ENCODE data around the gene MPIG6B.

MPIG6B gene

GRCh38 chr6:31691078-31691463 lies 32.1 kb upstream of the MPIG6B start:
- no peak for TF ChIP-seq CTCF (IDR thresholded peaks at IDR 0.05; ENCODE audit: insufficient read depth, missing control alignments)
- no peak for FAIRE-seq

GRCh38 chr6:31691564-31692108 lies 31.5 kb upstream of the MPIG6B start:
- no peak for TF ChIP-seq CTCF (IDR thresholded peaks at IDR 0.05; ENCODE audit: insufficient read depth, missing control alignments)
- no peak for DNase-seq (ENCODE audit: insufficient read length, low spot score)
- no peak for FAIRE-seq

More at GRCh38 chr6:31691078-31691463, 32.1 kb upstream of the MPIG6B start:
- no peak for DNase-seq (ENCODE audit: insufficient read length, low spot score)

- TF ChIP-seq CTCF (IDR thresholded peaks at IDR 0.05; ENCODE audit: insufficient read depth, missing control alignments), result no peak
- no peak for FAIRE-seq
- DNase-seq (ENCODE audit: insufficient read length, low spot score), result no peak
Measured at GRCh38 chr6:31692353-31692752, 30.8 kb upstream of the MPIG6B start.

GRCh38 chr6:31692886-31693285 lies 30.3 kb upstream of the MPIG6B start:
- no peak for TF ChIP-seq CTCF (IDR thresholded peaks at IDR 0.05; ENCODE audit: insufficient read depth, missing control alignments)
- DNase-seq (ENCODE audit: insufficient read length, low spot score), result no peak
- FAIRE-seq, result no peak

GRCh38 chr6:31693535-31693934 lies 29.6 kb upstream of the MPIG6B start:
- TF ChIP-seq CTCF (IDR thresholded peaks at IDR 0.05; ENCODE audit: insufficient read depth, missing control alignments), result no peak
- FAIRE-seq, result no peak
- no peak for DNase-seq (ENCODE audit: insufficient read length, low spot score)

GRCh38 chr6:31697555-31697954 lies 25.6 kb upstream of the MPIG6B start:
- no peak for FAIRE-seq
- no peak for DNase-seq (ENCODE audit: insufficient read length, low spot score)
- TF ChIP-seq CTCF (IDR thresholded peaks at IDR 0.05; ENCODE audit: insufficient read depth, missing control alignments), result no peak

GRCh38 chr6:31700740-31701401 lies 22.3 kb upstream of the MPIG6B start:
- FAIRE-seq (no peak), DNase-seq (ENCODE audit: insufficient read length, low spot score) (no peak)
- TF ChIP-seq CTCF (IDR thresholded peaks at IDR 0.05; ENCODE audit: insufficient read depth, missing control alignments), result no peak
